Measurements from ENCODE around the gene CENPE.
"Not testable (repeated sequence)": the region's sequence is repeated elsewhere in the genome, so short reads cannot be mapped to it uniquely, and the experiment has no call there.

Gene CENPE, protein sequence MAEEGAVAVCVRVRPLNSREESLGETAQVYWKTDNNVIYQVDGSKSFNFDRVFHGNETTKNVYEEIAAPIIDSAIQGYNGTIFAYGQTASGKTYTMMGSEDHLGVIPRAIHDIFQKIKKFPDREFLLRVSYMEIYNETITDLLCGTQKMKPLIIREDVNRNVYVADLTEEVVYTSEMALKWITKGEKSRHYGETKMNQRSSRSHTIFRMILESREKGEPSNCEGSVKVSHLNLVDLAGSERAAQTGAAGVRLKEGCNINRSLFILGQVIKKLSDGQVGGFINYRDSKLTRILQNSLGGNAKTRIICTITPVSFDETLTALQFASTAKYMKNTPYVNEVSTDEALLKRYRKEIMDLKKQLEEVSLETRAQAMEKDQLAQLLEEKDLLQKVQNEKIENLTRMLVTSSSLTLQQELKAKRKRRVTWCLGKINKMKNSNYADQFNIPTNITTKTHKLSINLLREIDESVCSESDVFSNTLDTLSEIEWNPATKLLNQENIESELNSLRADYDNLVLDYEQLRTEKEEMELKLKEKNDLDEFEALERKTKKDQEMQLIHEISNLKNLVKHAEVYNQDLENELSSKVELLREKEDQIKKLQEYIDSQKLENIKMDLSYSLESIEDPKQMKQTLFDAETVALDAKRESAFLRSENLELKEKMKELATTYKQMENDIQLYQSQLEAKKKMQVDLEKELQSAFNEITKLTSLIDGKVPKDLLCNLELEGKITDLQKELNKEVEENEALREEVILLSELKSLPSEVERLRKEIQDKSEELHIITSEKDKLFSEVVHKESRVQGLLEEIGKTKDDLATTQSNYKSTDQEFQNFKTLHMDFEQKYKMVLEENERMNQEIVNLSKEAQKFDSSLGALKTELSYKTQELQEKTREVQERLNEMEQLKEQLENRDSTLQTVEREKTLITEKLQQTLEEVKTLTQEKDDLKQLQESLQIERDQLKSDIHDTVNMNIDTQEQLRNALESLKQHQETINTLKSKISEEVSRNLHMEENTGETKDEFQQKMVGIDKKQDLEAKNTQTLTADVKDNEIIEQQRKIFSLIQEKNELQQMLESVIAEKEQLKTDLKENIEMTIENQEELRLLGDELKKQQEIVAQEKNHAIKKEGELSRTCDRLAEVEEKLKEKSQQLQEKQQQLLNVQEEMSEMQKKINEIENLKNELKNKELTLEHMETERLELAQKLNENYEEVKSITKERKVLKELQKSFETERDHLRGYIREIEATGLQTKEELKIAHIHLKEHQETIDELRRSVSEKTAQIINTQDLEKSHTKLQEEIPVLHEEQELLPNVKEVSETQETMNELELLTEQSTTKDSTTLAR (N-terminal part only)

DNA sequence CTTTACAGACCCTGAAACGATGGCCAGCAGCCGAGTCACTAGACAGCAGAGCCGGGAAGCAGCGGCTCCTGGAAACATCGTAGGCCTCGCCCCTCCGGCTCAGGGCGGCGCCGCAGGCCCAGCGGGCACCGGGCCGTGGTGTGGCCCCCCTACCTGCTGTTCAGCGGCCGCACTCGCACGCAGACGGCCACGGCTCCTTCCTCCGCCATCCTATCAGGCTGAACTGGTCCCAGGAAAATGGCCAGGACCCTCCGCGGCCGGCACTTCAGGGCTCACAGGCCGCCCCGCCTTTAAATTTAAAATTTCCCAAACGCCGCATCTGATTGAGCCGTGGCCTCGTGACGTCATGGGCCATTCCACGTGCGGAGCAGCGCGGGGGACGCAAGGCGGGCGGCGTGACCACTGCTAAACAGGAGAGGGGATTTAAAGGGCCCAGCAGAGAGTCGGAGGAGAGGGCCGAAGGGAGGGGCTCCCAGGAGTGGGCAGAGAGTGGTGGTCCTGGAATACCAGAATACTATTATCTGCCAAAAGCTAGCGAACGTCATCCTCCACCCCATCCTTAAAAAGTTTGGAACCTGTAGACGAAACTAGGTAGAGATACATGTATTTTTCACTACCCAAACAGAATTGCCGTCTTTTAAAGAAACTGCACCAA lies at the start of gene CENPE:
CENPE (minus strand) TSS at position 233 of the 655 bp plus-strand sequence; CDS start at position 209, 24 bp downstream.
- H3K4me3 ChIP-seq (ENCODE audit: low read depth, low read length): peak within 1 kb of the TSS; percentile 62
- TF ChIP-seq, protein P1, sequence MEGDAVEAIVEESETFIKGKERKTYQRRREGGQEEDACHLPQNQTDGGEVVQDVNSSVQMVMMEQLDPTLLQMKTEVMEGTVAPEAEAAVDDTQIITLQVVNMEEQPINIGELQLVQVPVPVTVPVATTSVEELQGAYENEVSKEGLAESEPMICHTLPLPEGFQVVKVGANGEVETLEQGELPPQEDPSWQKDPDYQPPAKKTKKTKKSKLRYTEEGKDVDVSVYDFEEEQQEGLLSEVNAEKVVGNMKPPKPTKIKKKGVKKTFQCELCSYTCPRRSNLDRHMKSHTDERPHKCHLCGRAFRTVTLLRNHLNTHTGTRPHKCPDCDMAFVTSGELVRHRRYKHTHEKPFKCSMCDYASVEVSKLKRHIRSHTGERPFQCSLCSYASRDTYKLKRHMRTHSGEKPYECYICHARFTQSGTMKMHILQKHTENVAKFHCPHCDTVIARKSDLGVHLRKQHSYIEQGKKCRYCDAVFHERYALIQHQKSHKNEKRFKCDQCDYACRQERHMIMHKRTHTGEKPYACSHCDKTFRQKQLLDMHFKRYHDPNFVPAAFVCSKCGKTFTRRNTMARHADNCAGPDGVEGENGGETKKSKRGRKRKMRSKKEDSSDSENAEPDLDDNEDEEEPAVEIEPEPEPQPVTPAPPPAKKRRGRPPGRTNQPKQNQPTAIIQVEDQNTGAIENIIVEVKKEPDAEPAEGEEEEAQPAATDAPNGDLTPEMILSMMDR (IDR thresholded peaks at IDR 0.05; ENCODE audit: low read depth, low read length): no peak
- DNase-seq (ENCODE audit: low read depth, low spot score): peak; percentile 93
- in situ Hi-C loops (cut with HindIII; ENCODE audit: low sequenced_read_pairs): no loop called here

DNA sequence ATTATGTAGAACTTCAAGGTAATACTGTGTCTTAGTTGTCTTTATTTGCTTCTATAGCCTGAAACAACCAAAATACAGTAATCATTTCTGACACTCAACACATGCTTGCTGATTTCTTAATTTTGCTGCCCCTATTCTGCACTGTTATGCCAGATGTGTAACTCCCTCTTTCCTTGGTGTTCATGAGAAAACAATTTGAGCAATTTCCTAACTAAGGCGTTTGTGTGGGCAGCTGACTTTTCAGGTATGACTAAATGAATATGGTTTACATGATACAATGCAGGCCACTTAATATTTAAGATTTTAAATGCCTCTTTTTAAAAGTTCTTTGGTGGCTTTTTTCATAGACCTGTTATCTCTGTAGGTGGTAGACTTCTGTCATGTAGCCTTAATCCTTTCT lies 46.1 kb upstream of the CENPE start:
- TF ChIP-seq, protein P1 (IDR thresholded peaks at IDR 0.05; ENCODE audit: low read depth, low read length): no peak
- H3K4me3 ChIP-seq (ENCODE audit: low read depth, low read length): no peak overlapping the region
- DNase-seq (ENCODE audit: low read depth, low spot score): no peak
- in situ Hi-C loops (cut with HindIII; ENCODE audit: low sequenced_read_pairs): no loop called here

DNA sequence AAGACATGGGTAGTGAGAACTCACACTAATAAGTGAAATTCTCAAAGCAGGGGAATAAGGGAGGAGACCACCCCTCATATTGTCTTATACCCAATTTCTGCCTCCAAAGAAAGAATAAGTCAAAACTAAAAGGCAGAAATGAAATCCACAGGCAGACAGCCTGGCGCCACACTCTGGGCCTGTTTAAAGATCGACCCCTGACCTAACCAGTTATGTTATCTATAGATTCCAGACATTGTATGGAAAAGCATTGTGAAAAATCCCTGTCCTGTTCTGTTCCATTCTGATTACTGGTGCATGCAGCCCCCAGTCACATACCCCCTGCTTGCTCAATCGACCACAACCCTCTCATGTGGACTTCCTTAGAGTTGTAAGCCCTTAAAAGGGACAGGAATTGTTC lies 32.8 kb upstream of the CENPE start:
- in situ Hi-C loops (cut with HindIII; ENCODE audit: low sequenced_read_pairs): not testable (repeated sequence)

DNA sequence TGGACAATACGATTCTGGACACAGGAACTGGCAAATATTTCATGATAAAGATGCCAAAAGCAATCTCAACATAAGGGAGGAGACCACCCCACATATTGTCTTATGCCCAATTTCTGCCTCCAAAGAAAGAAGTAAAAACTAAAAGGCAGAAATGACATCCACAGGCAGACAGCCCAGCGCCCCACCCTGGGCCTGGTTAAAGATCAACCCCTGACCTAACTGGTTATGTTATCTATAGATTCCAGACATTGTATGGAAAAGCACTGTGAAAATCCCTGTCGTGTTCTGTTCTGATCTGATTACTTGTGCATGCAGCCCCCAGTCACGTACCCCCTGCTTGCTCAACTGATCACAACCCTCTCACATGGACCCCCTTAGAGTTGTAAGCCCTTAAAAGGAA lies 25.4 kb upstream of the CENPE start:
- in situ Hi-C loops (cut with HindIII; ENCODE audit: low sequenced_read_pairs); H3K4me3 ChIP-seq (ENCODE audit: low read depth, low read length); DNase-seq (ENCODE audit: low read depth, low spot score): not testable (repeated sequence)

More for the DNA sequence above, 32.8 kb upstream of the CENPE start:
- H3K4me3 ChIP-seq (ENCODE audit: low read depth, low read length); DNase-seq (ENCODE audit: low read depth, low spot score): not testable (repeated sequence)

DNA sequence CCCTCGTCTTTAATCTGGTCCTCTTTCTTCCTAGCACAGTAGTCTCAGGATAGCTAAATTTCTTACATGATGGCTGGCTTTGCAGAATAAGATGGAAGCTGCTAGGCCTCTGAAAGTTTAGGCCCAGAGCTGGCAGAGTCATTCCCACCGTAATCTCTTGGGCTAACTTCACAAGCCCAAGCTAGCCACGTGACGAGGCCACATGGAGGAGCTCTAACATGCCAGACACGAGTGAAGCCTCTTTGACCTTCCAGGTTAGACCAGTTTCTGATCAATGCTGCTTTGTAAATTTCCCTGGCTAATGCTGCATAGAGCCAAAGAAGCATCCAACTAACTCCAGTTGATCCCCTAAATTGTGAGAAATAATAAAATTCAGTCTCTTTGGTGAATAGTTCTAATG lies 9.5 kb upstream of the CENPE start:
- H3K4me3 ChIP-seq (ENCODE audit: low read depth, low read length): no peak overlapping the region
- TF ChIP-seq, protein P1 (IDR thresholded peaks at IDR 0.05; ENCODE audit: low read depth, low read length): no peak
- DNase-seq (ENCODE audit: low read depth, low spot score): no peak
- in situ Hi-C loops (cut with HindIII; ENCODE audit: low sequenced_read_pairs): no loop called here

DNA sequence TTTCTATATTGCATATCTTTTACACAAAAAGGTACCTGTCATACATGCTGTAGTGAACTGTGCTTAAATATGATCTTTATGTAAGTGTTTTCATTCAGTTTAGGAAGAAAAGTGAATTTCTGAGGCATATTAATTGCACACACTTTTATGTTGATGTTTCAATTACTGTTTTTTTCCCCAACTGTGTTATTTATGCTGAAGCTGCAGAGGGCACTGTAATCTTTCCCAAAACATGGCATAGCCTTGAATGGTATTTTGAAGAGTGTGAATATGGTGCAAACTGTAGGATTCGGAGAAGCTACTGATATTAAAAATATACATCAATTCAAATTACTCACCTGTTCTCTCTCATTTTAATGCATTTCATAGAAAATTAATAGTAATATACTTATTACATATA lies 6.0 kb upstream of the CENPE start:
- H3K4me3 ChIP-seq (ENCODE audit: low read depth, low read length): no peak overlapping the region
- peak; percentile 22 for DNase-seq (ENCODE audit: low read depth, low spot score)
- in situ Hi-C loops (cut with HindIII; ENCODE audit: low sequenced_read_pairs): no loop called here
- TF ChIP-seq, protein P1 (IDR thresholded peaks at IDR 0.05; ENCODE audit: low read depth, low read length): peak; percentile 43

DNA sequence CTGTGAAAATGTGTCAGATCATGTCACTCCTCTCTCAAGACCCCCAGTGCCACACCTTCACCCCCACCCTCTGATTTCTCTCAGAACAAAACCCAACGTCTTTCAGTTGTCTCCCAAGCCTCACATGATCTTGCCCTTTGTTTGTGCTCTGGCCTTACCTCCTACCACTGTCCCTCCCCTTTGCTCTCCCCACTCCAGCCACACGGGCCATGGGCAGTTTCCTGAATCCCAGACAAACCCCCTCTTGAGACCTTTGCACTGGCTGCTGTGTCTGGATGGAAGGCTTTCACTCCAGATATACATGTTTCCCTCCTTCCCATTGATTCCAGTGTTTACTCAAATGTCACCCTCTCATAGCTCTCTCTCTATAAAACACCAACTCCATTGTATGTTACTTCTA lies 3.6 kb upstream of the CENPE start:
- in situ Hi-C loops (cut with HindIII; ENCODE audit: low sequenced_read_pairs): no loop called here
- DNase-seq (ENCODE audit: low read depth, low spot score): no peak
- TF ChIP-seq, protein P1 (IDR thresholded peaks at IDR 0.05; ENCODE audit: low read depth, low read length): no peak
- no peak overlapping the region for H3K4me3 ChIP-seq (ENCODE audit: low read depth, low read length)

Measured in astrocyte of the spinal cord (primary cell).